Ascending aorta (tissue), 2 donors: Measurements from ENCODE around the gene MMS22L. TPM values are rescaled to one million over a fixed set of nuclear protein-coding genes. Genes with fewer than 3 reads are reported as not detected.

Experiments
- DNase-seq, 2 donors: peaks; one replicate each; pipeline ENCODE4 v3.0.0-alpha.2; 2019; ENCODE audit warnings: low spot score in 2 of 2
- H3K27ac ChIP-seq, 2 donors: fragments of 200-600 bp; sonication (generic); one replicate each; pipeline ENCODE4 v1.5.1; 2016 to 2017; ENCODE audit warnings: mild to moderate bottlenecking in 1 of 2
- H3K27me3 ChIP-seq: fragments of 200-600 bp; sonication (generic); one replicate; pipeline ENCODE4 v1.5.1; 2017
- H3K36me3 ChIP-seq, 2 donors: fragments of 200-600 bp; sonication (generic); one replicate each; pipeline ENCODE4 v1.5.1; 2016
- H3K4me1 ChIP-seq, 2 donors: fragments of 200-600 bp; sonication (generic); one replicate each; pipeline ENCODE4 v1.5.1; 2016 to 2017; ENCODE audit warnings: mild to moderate bottlenecking in 1 of 2
- H3K4me3 ChIP-seq, 2 donors: fragments of 200-600 bp; sonication (generic); one replicate each; pipeline ENCODE4 v1.5.1; 2016 to 2017; ENCODE audit warnings: mild to moderate bottlenecking in 1 of 2
- H3K9me3 ChIP-seq, 2 donors: fragments of 200-600 bp; sonication (generic); one replicate each; pipeline ENCODE4 v1.5.1; 2016
- CTCF ChIP-seq, 3 experiments: fragments of 200-600 bp in 2 of 3; fragments of 450-650 bp in 1 of 3; sonication (generic) in 2 of 3; IDR thresholded peaks; one replicate each; pipeline ENCODE4 v1.5.1; 2016 to 2019; ENCODE audit warnings: antibody characterized with exemption in 3 of 3, mild to moderate bottlenecking in 1 of 3, moderate library complexity in 1 of 3
- intact Hi-C: fragments of 100-400 bp; cut with DNase I; formaldehyde crosslinking; loops from one replicate; pipeline ENCODE4 v1.15.1; 2023
- total RNA-seq: library from RNA; depleted of rRNA; stranded (reverse); fragments of >200 nt; gene quantifications from one replicate; pipeline ENCODE4 v1.1.0, GENCODE V29; 2016

The MMS22L gene
- total RNA-seq, 1 donor from 2014 or later: 21.9 TPM

- no peak for DNase-seq
These were observed 129.0 kb downstream of the MMS22L start for GRCh38 chr6:97154015-97154414.

GRCh38 chr6:97151601-97152000, 131.4 kb downstream of the MMS22L start:
- no peak overlapping the region for H3K4me3 ChIP-seq
- H3K9me3 ChIP-seq: no peaks in the 10 kb centered on the region
- H3K27ac ChIP-seq: no peak overlapping the region
- no peak for DNase-seq
- intact Hi-C loops: no loop called here
- no peaks in the 10 kb centered on the region for H3K4me1 ChIP-seq
- H3K27me3 ChIP-seq: no peaks in the 10 kb centered on the region
- no peak for TF ChIP-seq CTCF (IDR thresholded peaks at IDR 0.05)
- no peaks in the 10 kb centered on the region for H3K36me3 ChIP-seq

More at GRCh38 chr6:97154015-97154414, 129.0 kb downstream of the MMS22L start:
- intact Hi-C loops: no loop called here
- Histone ChIP-seq H3K27ac (no peak overlapping the region), H3K27me3 (no peaks in the 10 kb centered on the region), H3K9me3 (peaks cover 0 to 3% of the 10 kb centered on the region in 2 donors), H3K4me3 (no peak overlapping the region), H3K4me1 (no peaks in the 10 kb centered on the region), H3K36me3 (no peaks in the 10 kb centered on the region)
- no peak for TF ChIP-seq CTCF (IDR thresholded peaks at IDR 0.05)

GRCh38 chr6:97150932-97151331, 132.1 kb downstream of the MMS22L start:
- no peak for DNase-seq
- Histone ChIP-seq H3K4me3 (no peak overlapping the region), H3K27ac (no peak overlapping the region), H3K36me3 (no peaks in the 10 kb centered on the region), H3K27me3 (no peaks in the 10 kb centered on the region), H3K9me3 (no peaks in the 10 kb centered on the region), H3K4me1 (no peaks in the 10 kb centered on the region)
- intact Hi-C loops: no loop called here
- TF ChIP-seq CTCF (IDR thresholded peaks at IDR 0.05): no peak

- Histone ChIP-seq H3K4me3 (no peak overlapping the region), H3K27me3 (no peaks in the 10 kb centered on the region), H3K4me1 (no peaks in the 10 kb centered on the region), H3K36me3 (no peaks in the 10 kb centered on the region), H3K9me3 (no peaks in the 10 kb centered on the region), H3K27ac (no peak overlapping the region)
- TF ChIP-seq CTCF (IDR thresholded peaks at IDR 0.05): no peak
- intact Hi-C loops: no loop called here
- no peak for DNase-seq
These were observed 135.6 kb downstream of the MMS22L start for GRCh38 chr6:97147421-97147820.

- no peak overlapping the region for H3K27ac ChIP-seq
- TF ChIP-seq CTCF (IDR thresholded peaks at IDR 0.05): no peak
These were observed 137.3 kb downstream of the MMS22L start for GRCh38 chr6:97145691-97146090.

GRCh38 chr6:97141756-97142155, 141.3 kb downstream of the MMS22L start:
- intact Hi-C loops: no loop called here
- Histone ChIP-seq H3K4me1 (no peaks in the 10 kb centered on the region), H3K36me3 (no peaks in the 10 kb centered on the region), H3K4me3 (no peak overlapping the region), H3K27me3 (no peaks in the 10 kb centered on the region), H3K9me3 (no peaks in the 10 kb centered on the region), H3K27ac (no peak overlapping the region)
- no peak for DNase-seq
- no peak for TF ChIP-seq CTCF (IDR thresholded peaks at IDR 0.05)

More at GRCh38 chr6:97145691-97146090, 137.3 kb downstream of the MMS22L start:
- Histone ChIP-seq H3K9me3 (no peaks in the 10 kb centered on the region), H3K27me3 (no peaks in the 10 kb centered on the region), H3K4me1 (no peaks in the 10 kb centered on the region), H3K4me3 (no peak overlapping the region), H3K36me3 (no peaks in the 10 kb centered on the region)
- intact Hi-C loops: no loop called here
- DNase-seq: no peak
